Heart right ventricle (tissue), 16 donors: ENCODE measurements around the gene ZNF784. TPM values are rescaled to one million over a fixed set of nuclear protein-coding genes. Genes with fewer than 3 reads are reported as not detected.
A peak's percentile ranks its signal among the peaks of the same experiment; 100 is the strongest.

ENCODE experiments used
- ATAC-seq, 8 donors: fragments of 200-7000 bp; cut with Tn5 transposase; one replicate each; pipeline ENCODE4 v1.9.1; 2020; ENCODE audit warnings: mild to moderate bottlenecking in 8 of 8, moderate library complexity in 8 of 8, moderate number of reproducible peaks in 1 of 8
- DNase-seq, 2 donors: peaks; one replicate each; pipeline ENCODE4 v3.0.0-alpha.2; 2020
- H3K27ac ChIP-seq, 10 donors: fragments of 200-600 bp; sonication (generic) in 2 of 10; one replicate each; pipeline versions ENCODE4 v1.5.0 to v1.8.0; 2020 to 2022; ENCODE audit warnings: mild to moderate bottlenecking in 3 of 10
- H3K27me3 ChIP-seq, 7 donors: fragments of 200-600 bp; one replicate each; pipeline ENCODE4 v1.8.0; 2021 to 2022; ENCODE audit warnings: mild to moderate bottlenecking in 2 of 7
- H3K36me3 ChIP-seq, 9 donors: fragments of 200-600 bp; sonication (generic) in 1 of 9; one replicate each; pipeline versions ENCODE4 v1.5.0 to v1.8.0; 2020 to 2022; ENCODE audit warnings: mild to moderate bottlenecking in 2 of 9
- H3K4me1 ChIP-seq, 9 donors: fragments of 200-600 bp; sonication (generic) in 1 of 9; one replicate each; pipeline versions ENCODE4 v1.5.0 to v1.8.0; 2020 to 2022; ENCODE audit warnings: mild to moderate bottlenecking in 4 of 9
- H3K4me3 ChIP-seq, 10 donors: fragments of 200-600 bp; sonication (generic) in 2 of 10; one replicate each; pipeline versions ENCODE4 v1.5.0 to v1.8.0; 2020 to 2022; ENCODE audit warnings: mild to moderate bottlenecking in 7 of 10, moderate library complexity in 2 of 10
- H3K9me3 ChIP-seq, 11 donors: fragments of 200-600 bp in 10 of 11; sonication (generic) in 2 of 11; one replicate each; pipeline versions ENCODE4 v1.5.0 to v1.8.0; 2013 to 2022; ENCODE audit warnings: mild to moderate bottlenecking in 2 of 11, control low read depth in 1 of 11, moderate library complexity in 1 of 11
- WGBS, 2 donors: extraction: QIAGEN DNeasy Blood & Tissue Kit; methylation state at CpG; one replicate each; pipeline ENCODE4 v1.1.7; 2013; ENCODE audit warnings: inconsistent platforms in 1 of 2; 5-methylcytosine and 5-hydroxymethylcytosine counted together
- intact Hi-C, 10 donors: fragments of 100-400 bp; cut with DNase I; formaldehyde crosslinking; loops; one replicate each; pipeline versions ENCODE4 v1.11.1 to v1.14.2; 2022
- polyA plus RNA-seq, 2 donors: library from polyadenylated mRNA; stranded (reverse); fragments of 200-250 nt; gene quantifications; one replicate each; pipeline ENCODE4 v1.2.3, GENCODE V29; 2013
- total RNA-seq, 10 donors: library from RNA; stranded (reverse); fragmentation: NEBNext Ultra II Directional in 3 of 10; extraction: Animal tissue kit (Norgen Biotek cat#: 25700) in 3 of 10; gene quantifications; one replicate each; pipeline versions ENCODE4 v1.2.1 to v1.2.4, GENCODE V29; 2021 to 2023
- TF ChIP-seq, protein P1 (sequence below), 9 donors: fragments of 200-600 bp; sonication (generic) in 2 of 9; IDR thresholded peaks; one replicate each; pipeline versions ENCODE4 v1.5.0 to v1.8.0; 2021 to 2022; ENCODE audit warnings: antibody characterized with exemption in 9 of 9, mild to moderate bottlenecking in 5 of 9, moderate library complexity in 1 of 9
- donor health status: Arrhythmogenic right ventricular cardiomyopathy.
- donor health status: ischemic (EF 13 %, LVEDD 7.1; RV severe dilation, severe dysfunction).
- donor health status: healthy with polysubstance abuse.
- donor health status: DM: no; HTN: yes; CAD: no.
- donor health status: DM: no; HTN: no; CAD: no.
- donor health status: ischemic (EF 25% LVEDD 6.9; RV normal size, moderate dysfunction).
- donor health status: ischemic (EF 25% LVEDD 5.7; RV mildly dilated, moderate dysfunction).
- donor health status: healthy.
- donor health status: DM: yes; HTN: yes; CAD: no.
- donor health status: Ischemic cardiomyopathy.
- donor health status: ischemic (EF 35%, LVEDD 5.7; RV mildly dilated, moderate dysfunction).
- donor health status: nonischemic (EF 11% LVEDD 7.7; RV severe dilation, severe dysfunction).
- donor health status: DM: yes; HTN: yes; CAD: no.
- donor health status: PGD.
- donor health status: ischemic (EF 29% LVEDD 5.4; RV normal size, mild dysfunction).
- donor health status: nonischemic (EF 23%, LVEDD 6.1; RV moderate dilation, normal function).

The ZNF784 gene
- total and polyA plus RNA-seq, 12 donors = 6.4 to 16.4 (median 11.8) TPM

DNA sequence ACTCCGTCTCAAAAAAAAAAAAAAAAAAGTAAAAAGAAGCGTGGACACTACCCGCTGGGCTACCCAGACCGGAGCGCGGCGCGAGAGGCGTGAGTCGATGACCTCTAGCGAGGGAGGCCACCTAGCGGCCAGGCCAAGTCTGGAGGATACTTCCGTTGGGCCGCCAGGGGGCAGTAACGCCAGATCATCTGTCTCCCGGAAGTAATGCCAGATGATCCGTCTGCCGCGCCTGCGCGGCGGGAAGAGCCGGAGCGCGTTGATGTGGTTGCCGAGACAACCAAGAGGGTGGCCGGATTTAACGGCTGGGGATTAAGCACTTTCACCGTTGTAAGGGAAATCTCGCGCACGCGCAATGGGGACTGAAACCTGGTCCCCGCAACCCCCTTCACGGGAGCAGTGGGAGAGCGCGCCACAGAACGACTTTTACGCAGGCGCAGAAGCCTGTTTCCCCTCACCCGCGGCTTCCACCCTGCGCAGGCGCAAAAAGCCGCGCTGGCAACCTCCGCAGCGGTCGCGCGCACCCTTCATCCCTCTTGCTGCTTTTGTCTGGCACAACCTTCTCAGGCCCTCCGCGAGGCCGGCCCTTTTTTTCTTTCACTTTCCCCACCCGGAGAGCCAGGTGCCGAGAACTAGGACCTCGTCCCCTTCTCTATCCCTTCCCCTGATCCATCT is 29.4 kb upstream of the ZNF784 start:
- ATAC-seq (peak; percentile 63 to 85 (median 76)), DNase-seq (peak; percentile 98)
- TF ChIP-seq, protein P1, sequence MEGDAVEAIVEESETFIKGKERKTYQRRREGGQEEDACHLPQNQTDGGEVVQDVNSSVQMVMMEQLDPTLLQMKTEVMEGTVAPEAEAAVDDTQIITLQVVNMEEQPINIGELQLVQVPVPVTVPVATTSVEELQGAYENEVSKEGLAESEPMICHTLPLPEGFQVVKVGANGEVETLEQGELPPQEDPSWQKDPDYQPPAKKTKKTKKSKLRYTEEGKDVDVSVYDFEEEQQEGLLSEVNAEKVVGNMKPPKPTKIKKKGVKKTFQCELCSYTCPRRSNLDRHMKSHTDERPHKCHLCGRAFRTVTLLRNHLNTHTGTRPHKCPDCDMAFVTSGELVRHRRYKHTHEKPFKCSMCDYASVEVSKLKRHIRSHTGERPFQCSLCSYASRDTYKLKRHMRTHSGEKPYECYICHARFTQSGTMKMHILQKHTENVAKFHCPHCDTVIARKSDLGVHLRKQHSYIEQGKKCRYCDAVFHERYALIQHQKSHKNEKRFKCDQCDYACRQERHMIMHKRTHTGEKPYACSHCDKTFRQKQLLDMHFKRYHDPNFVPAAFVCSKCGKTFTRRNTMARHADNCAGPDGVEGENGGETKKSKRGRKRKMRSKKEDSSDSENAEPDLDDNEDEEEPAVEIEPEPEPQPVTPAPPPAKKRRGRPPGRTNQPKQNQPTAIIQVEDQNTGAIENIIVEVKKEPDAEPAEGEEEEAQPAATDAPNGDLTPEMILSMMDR (IDR thresholded peaks at IDR 0.05) = peak; percentile 94 to 100 (median 99)
- Histone ChIP-seq H3K4me3 (peak overlapping the region; percentile 78 to 99 (median 90)), H3K36me3 (peaks cover 0 to 18% (median 0%) of the 10 kb centered on the region in 9 donors), H3K27ac (peak overlapping the region; percentile 95 to 100 (median 99)), H3K4me1 (peaks cover 27 to 54% (median 48%) of the 10 kb centered on the region in 9 donors), H3K27me3 (no peaks in the 10 kb centered on the region), H3K9me3 (no peaks in the 10 kb centered on the region)
- WGBS, 2 donors = 0% methylated on average over 56 to 57 of the region's 57 CpGs
- intact Hi-C loops = loop anchor here in 3 of 10 donors (1.0 kb wide), 2 partner anchors 18 to 22 kb away; partner anchors contain the start of gene EPN1 (in 2 of the 3)

- H3K27me3 ChIP-seq = no peaks in the 10 kb centered on the region
- intact Hi-C loops = loop anchor here in 1 of 10 donors (1.0 kb wide), 1 partner anchor 17 kb away; no protein-coding TSS in a partner anchor
- no peaks in the 10 kb centered on the region for H3K9me3 ChIP-seq
- DNase-seq (peak in 1 of 2 donors; percentile 45), ATAC-seq (peak in 1 of 8 donors; percentile 0)
- H3K4me3 ChIP-seq = no peak overlapping the region
- WGBS, 2 donors = 70 to 78% methylated on average over 70 to 71 of the region's 71 CpGs
- TF ChIP-seq, protein P1 (IDR thresholded peaks at IDR 0.05) = no peak
- H3K4me1 ChIP-seq = peaks cover 22 to 50% (median 44%) of the 10 kb centered on the region in 9 donors
- peaks cover 0 to 18% (median 0%) of the 10 kb centered on the region in 9 donors for H3K36me3 ChIP-seq
- peak overlapping the region in 8 of 10 donors; percentile 95 to 100 (median 99) for H3K27ac ChIP-seq
These were observed 28.2 kb upstream of the ZNF784 start for GRCh38 chr19:55652311-55653128.

DNA sequence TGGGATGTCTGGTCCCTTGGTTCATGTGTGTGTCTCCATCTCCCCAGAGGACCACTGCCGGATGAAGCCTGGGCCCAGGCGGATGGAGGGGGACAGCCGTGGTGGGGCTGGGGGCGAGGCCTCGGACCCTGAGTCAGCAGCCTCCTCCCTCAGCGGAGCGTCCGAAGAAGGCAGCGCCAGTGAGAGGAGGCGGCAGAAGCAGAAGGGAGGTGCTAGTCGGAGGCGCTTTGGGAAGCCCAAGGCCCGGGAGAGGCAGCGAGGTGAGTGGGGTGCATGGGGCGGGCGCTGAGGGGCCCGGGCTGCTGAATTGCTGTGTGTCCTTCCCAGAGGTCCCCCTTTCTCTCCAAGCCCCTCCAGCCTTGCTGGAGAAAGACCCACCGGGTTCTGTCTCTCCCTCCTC is 26.9 kb upstream of the ZNF784 start:
- peaks cover 0 to 18% (median 0%) of the 10 kb centered on the region in 9 donors for H3K36me3 ChIP-seq
- intact Hi-C loops = no loop called here
- no peak overlapping the region for H3K27ac ChIP-seq
- no peaks in the 10 kb centered on the region for H3K27me3 ChIP-seq
- DNase-seq (no peak), ATAC-seq (no peak)
- TF ChIP-seq, protein P1 (IDR thresholded peaks at IDR 0.05) = no peak
- H3K4me1 ChIP-seq = peaks cover 18 to 47% (median 38%) of the 10 kb centered on the region in 9 donors
- WGBS, 2 donors = 82 to 88% methylated on average over 18 of the region's 18 CpGs
- no peaks in the 10 kb centered on the region for H3K9me3 ChIP-seq
- no peak overlapping the region for H3K4me3 ChIP-seq

DNA sequence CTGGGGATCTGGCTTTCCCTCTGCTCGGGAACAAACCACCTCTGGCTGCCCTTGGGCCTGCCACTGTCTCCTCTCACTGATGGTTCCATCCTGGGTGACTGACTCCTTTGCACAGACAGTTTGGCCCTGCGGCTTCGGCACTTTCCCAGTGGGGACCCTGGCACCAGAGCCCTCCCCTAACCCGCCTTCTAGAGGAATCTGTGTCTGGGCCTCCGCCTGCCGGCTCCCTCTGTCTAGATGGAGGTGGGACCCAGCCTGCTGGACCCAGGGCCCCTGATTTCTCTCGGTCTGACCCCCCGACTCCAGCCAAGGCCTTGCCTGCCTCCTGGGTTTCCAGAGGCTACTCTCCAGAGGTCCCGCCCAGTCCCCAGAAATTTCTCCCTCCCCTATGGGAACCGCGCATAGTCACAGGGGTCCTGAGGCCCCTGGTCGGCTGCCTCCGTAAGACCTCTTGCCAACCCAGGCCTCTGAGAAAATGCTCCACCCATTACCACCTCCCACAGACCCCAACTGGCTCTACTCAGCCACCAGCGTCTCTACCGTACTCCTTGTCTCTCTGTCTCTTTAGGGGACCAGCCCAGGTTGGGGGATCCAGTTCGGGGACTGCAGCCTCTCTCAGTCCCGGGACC is 26.4 kb upstream of the ZNF784 start:
- no peak for DNase-seq
- H3K27me3 ChIP-seq = no peaks in the 10 kb centered on the region
- intact Hi-C loops = no loop called here
- peaks cover 0 to 20% (median 0%) of the 10 kb centered on the region in 9 donors for H3K36me3 ChIP-seq
- H3K4me1 ChIP-seq = peaks cover 14 to 42% (median 33%) of the 10 kb centered on the region in 9 donors
- WGBS, 2 donors = 90 to 91% methylated on average over 17 of the region's 17 CpGs
- H3K9me3 ChIP-seq = no peaks in the 10 kb centered on the region
- H3K4me3 ChIP-seq = no peak overlapping the region
- no peak overlapping the region for H3K27ac ChIP-seq
- TF ChIP-seq, protein P1 (IDR thresholded peaks at IDR 0.05) = no peak
- ATAC-seq = no peak
